ENCODE results near the gene JADE2. TPM values are rescaled to one million over a fixed set of nuclear protein-coding genes. Genes with fewer than 3 reads are reported as not detected.

The JADE2 gene
- total and polyA plus RNA-seq, 11 donors: 8.3 to 54.8 (median 30.5) TPM

- intact Hi-C loops (cut with DNase I): loop anchor here (2.0 to 5.0 kb wide), 4 partner anchors 52 to 207 kb away; partner anchors contain the start of genes CDKN2AIPNL (in 7 of the 10), JADE2 (in 7 of the 10) and UBE2B (in 2 of the 10)
- Histone ChIP-seq H3K4me1 (peaks cover 0 to 50% (median 33%) of the 10 kb centered on the region in 12 donors), H3K27ac (no peak overlapping the region), H3K27me3 (no peaks in the 10 kb centered on the region), H3K9me3 (no peaks in the 10 kb centered on the region), H3K4me3 (no peak overlapping the region), H3K36me3 (peaks cover 0 to 66% (median 56%) of the 10 kb centered on the region in 9 donors)
- TF ChIP-seq POLR2A (IDR thresholded peaks at IDR 0.05): no peak
- no peak for TF ChIP-seq CTCF (IDR thresholded peaks at IDR 0.05)
- 88 to 94% (median 92%) methylated on average over 13 of the region's 13 CpGs for WGBS, 4 donors
- no peak for ATAC-seq
- DNase-seq: peak in 2 of 5 donors; percentile 11 to 23
Observed at GRCh38 chr5:134579284-134579771, 53.9 kb downstream of the JADE2 start.

GRCh38 chr5:134580001-134580460 is 54.6 kb downstream of the JADE2 start:
- no peak overlapping the region for H3K4me3 ChIP-seq
- no peak overlapping the region for H3K27ac ChIP-seq
- H3K9me3 ChIP-seq: no peaks in the 10 kb centered on the region
- DNase-seq (peak in 2 of 5 donors; percentile 16 to 22), ATAC-seq (no peak)
- TF ChIP-seq POLR2A (IDR thresholded peaks at IDR 0.05): no peak
- TF ChIP-seq CTCF (IDR thresholded peaks at IDR 0.05): no peak
- no peaks in the 10 kb centered on the region for H3K27me3 ChIP-seq
- WGBS, 4 donors: 53 to 73% (median 61%) methylated on average over 14 of the region's 14 CpGs
- H3K4me1 ChIP-seq: peaks cover 0 to 45% (median 33%) of the 10 kb centered on the region in 12 donors
- intact Hi-C loops (cut with DNase I): loop anchor here in 9 of 10 donors (5.0 to 10.0 kb wide), 3 partner anchors 273 to 395 kb away; no protein-coding TSS in a partner anchor
- peaks cover 0 to 58% (median 50%) of the 10 kb centered on the region in 9 donors for H3K36me3 ChIP-seq

GRCh38 chr5:134581241-134581981 is 55.9 kb downstream of the JADE2 start:
- DNase-seq (peak in 1 of 5 donors; percentile 65), ATAC-seq (peak; percentile 51 to 66 (median 58))
- Histone ChIP-seq H3K27ac (peak overlapping the region in 10 of 12 donors; percentile 23 to 69 (median 44)), H3K36me3 (peaks cover 0 to 45% (median 36%) of the 10 kb centered on the region in 9 donors), H3K9me3 (no peaks in the 10 kb centered on the region), H3K4me3 (no peak overlapping the region), H3K4me1 (peaks cover 0 to 36% (median 30%) of the 10 kb centered on the region in 12 donors), H3K27me3 (no peaks in the 10 kb centered on the region)
- TF ChIP-seq POLR2A (IDR thresholded peaks at IDR 0.05) (no peak), CTCF (IDR thresholded peaks at IDR 0.05) (peak in 2 of 12 donors; percentile 13 to 15)
- intact Hi-C loops (cut with DNase I): loop anchor here in 9 of 10 donors (5.0 to 10.0 kb wide), 3 partner anchors 274 to 397 kb away; no protein-coding TSS in a partner anchor
- WGBS, 4 donors: 24 to 44% (median 34%) methylated on average over 6 to 8 of the region's 8 CpGs

- DNase-seq (peak in 1 of 5 donors; percentile 12), ATAC-seq (no peak)
- no peaks in the 10 kb centered on the region for H3K27me3 ChIP-seq
- intact Hi-C loops (cut with DNase I): loop anchor here in 9 of 10 donors (5.0 to 10.0 kb wide), 3 partner anchors 275 to 397 kb away; no protein-coding TSS in a partner anchor
- peak overlapping the region in 2 of 12 donors; percentile 23 to 31 for H3K27ac ChIP-seq
- peaks cover 0 to 36% (median 28%) of the 10 kb centered on the region in 9 donors for H3K36me3 ChIP-seq
- WGBS, 4 donors: 65 to 84% (median 79%) methylated on average over 5 of the region's 5 CpGs
- H3K9me3 ChIP-seq: no peaks in the 10 kb centered on the region
- no peak for TF ChIP-seq CTCF (IDR thresholded peaks at IDR 0.05)
- TF ChIP-seq POLR2A (IDR thresholded peaks at IDR 0.05): no peak
- peaks cover 0 to 40% (median 25%) of the 10 kb centered on the region in 12 donors for H3K4me1 ChIP-seq
- H3K4me3 ChIP-seq: no peak overlapping the region
Observed at GRCh38 chr5:134582281-134582680, 56.8 kb downstream of the JADE2 start.

Data from heart left ventricle (tissue), 16 donors.